ENCODE data around the gene ARHGAP44.

The ARHGAP44 gene

DNA sequence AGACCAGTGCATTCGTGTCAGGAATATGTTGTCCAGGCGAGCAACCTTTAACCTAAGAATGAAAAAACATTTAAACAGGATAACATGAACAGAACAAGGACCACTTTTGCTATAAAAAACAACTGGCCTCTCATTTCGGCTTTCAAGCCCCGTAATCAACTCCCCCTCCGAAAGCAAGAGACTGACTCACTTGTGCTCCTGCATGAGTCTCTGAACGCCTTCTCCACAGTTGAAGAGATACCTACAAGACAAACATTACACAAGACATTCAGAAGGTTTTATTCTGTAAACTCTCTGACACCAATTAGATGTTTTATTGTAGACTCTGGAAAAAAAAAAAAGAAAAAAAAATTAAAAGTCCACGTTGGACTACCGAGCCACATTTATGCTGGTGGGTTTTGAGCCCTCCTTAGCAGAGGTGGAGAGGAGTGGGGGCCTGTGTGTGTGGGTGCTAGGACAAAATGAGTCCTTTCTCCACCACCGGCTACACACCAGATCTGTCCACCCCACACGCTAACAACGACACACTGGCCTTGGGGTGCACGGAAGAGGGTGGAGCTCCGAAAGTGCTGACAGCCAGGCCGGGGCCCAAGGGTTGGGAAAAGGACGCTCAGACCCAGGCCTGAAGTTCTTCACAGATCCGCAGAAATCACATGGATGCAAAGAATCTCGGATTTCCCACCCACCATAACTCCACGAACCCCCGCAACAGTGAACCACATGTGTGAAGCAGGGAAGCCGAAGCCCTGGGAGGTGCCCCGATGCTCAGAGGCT lies 227.8 kb downstream of the ARHGAP44 start:
- Histone ChIP-seq H3K27ac (ENCODE audit: low read length) (no peak overlapping the region), H3K27me3 (ENCODE audit: control insufficient read depth, insufficient read depth, low read length) (no peaks in the 10 kb centered on the region), H3K4me1 (ENCODE audit: control insufficient read depth, low read depth, low read length) (peaks cover 5% of the 10 kb centered on the region), H3K9me3 (ENCODE audit: control insufficient read depth, low read depth, low read length) (no peaks in the 10 kb centered on the region), H3K9ac (ENCODE audit: low read length) (peak overlapping the region; percentile 70), H3K4me3 (ENCODE audit: low read length) (peak overlapping the region; percentile 87), H3K36me3 (ENCODE audit: control insufficient read depth, low read depth, low read length) (peaks cover 42% of the 10 kb centered on the region)

DNA sequence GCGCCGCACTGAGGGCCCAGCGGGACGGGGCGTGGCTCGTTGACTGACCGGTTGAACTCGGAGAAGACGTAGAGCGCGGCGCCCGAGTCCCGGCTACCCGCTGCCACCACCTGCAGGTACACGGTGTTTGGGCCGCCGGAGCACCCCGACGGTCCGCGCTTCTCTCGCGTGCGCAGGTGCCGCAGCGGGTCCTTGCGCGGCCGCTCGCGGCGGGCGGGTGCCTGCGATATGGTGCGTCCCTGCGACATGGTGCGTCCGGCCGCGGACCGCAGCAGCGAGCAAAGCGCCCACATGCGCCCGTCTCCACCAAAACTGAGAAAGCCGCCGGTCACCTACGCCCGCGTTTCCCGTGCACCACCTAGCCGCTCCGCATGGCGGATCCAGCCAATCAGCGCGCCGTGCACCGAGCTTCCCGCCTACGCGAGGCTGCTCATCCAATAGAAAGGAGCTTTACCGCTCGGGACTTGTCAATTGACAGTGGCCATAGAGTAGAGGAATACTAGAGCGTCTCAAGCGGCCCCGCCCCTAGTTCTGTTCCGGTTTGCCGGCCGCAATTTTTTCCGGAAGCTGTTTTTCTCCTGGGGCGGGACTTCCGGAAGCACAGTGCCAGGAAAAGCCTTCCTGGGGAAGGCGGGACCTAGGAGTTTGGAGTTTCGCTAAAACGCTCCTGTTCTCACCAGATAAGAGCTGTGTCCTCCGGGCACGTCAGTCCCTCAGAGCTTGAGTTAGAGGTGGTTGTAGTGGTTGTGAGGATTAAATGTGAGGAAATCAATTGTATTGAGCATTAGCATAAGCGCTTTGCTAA lies 228.6 kb downstream of the ARHGAP44 start, which contains the start of gene ELAC2:
Gene ELAC2 (minus strand): TSS at position 373 of the 805 bp plus-strand sequence. CDS start 80 bp downstream, at position 293.
- H3K9me3 ChIP-seq (ENCODE audit: control insufficient read depth, low read depth, low read length), result no peaks in the 10 kb centered on the region
- H3K27me3 ChIP-seq (ENCODE audit: control insufficient read depth, insufficient read depth, low read length), result no peaks in the 10 kb centered on the region
- H3K9ac ChIP-seq (ENCODE audit: low read length), result peak within 1 kb of the TSS; percentile 70
- H3K4me3 ChIP-seq (ENCODE audit: low read length), result peak within 1 kb of the TSS; percentile 87
- H3K27ac ChIP-seq (ENCODE audit: low read length), result no peak within 1 kb of the TSS
- H3K36me3 ChIP-seq (ENCODE audit: control insufficient read depth, low read depth, low read length), result peaks cover 34% of the 10 kb centered on the region
- H3K4me1 ChIP-seq (ENCODE audit: control insufficient read depth, low read depth, low read length), result peaks cover 5% of the 10 kb centered on the region

DNA sequence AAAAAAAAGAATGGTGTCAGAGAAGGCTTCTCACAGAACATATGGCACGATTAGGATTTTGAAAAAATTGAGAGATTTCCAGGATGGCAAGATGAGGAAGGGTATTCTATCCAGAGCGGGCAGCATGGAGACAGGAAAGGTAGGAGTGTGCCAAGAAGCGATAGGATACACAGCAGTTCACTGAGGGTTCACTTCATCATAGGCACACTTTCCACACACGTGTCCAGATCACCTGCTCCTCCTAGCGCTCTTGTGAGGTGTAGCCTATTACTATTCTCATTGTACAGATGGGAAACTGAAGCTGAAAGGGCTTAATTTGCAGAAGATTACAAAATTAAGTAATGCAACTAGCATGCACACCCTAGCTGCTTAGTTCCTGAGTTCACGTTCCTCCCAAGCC lies 234.7 kb downstream of the ARHGAP44 start:
- Histone ChIP-seq H3K27me3 (ENCODE audit: control insufficient read depth, insufficient read depth, low read length) (no peaks in the 10 kb centered on the region), H3K9me3 (ENCODE audit: control insufficient read depth, low read depth, low read length) (no peaks in the 10 kb centered on the region), H3K9ac (ENCODE audit: low read length) (no peak overlapping the region), H3K36me3 (ENCODE audit: control insufficient read depth, low read depth, low read length) (no peaks in the 10 kb centered on the region), H3K4me3 (ENCODE audit: low read length) (no peak overlapping the region), H3K4me1 (ENCODE audit: control insufficient read depth, low read depth, low read length) (peaks cover 5% of the 10 kb centered on the region), H3K27ac (ENCODE audit: low read length) (no peak overlapping the region)

DNA sequence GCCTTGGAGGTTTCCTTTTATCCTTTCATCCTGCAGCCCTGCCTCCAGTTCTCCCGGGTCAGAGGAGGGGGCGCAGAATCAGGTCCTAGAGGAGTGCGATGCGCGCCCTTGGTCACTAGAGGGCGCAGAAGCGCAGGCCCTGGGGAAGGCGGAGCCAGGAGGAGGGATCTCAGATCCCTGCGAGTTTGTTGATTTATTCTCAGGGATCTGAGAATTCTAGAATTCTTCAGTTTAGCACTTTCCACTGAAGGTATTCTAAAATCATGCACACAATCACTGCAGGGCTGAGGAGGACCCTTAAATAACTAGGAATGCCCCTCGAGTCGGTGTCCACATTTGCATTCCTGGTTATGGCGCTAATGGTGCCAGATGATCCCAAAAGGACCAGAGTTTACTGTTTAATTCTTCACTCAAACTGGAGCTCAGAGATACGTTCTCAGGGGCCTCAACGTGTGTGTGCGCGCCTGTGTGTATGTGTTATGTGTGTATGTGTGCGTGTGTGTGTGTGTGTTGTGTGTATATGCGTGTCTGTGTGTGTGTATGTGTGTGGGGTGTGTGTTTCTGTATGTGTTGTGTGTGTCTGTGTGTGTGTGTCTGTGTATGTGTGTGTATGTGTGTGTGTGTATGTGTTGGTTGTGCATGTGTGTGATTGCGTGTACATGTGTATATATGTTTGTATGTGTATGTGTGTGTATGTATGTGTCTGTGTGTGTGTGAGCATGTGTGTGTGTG lies 235.4 kb downstream of the ARHGAP44 start:
- Histone ChIP-seq H3K9ac (ENCODE audit: low read length) (no peak overlapping the region), H3K4me3 (ENCODE audit: low read length) (no peak overlapping the region), H3K4me1 (ENCODE audit: control insufficient read depth, low read depth, low read length) (peaks cover 5% of the 10 kb centered on the region), H3K9me3 (ENCODE audit: control insufficient read depth, low read depth, low read length) (no peaks in the 10 kb centered on the region), H3K27me3 (ENCODE audit: control insufficient read depth, insufficient read depth, low read length) (no peaks in the 10 kb centered on the region), H3K36me3 (ENCODE audit: control insufficient read depth, low read depth, low read length) (no peaks in the 10 kb centered on the region), H3K27ac (ENCODE audit: low read length) (no peak overlapping the region)

DNA sequence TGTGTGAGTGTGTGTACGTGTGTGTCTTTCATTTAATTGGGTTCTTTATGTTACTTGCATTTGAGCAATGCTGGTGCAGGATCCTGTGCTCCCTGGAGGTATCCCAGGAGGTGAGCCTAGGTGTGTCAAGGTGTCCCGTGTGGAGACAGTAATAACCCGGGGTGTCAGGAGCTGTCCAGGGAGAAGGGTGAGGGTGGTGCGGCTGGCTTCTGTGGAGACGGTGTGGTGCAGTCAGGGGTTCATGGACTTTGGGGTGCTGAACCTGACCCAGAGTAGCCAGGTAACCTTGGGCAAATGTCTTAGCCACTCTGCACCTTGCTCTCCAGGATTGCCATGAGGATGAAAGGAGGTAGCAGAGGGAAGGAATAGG lies 235.9 kb downstream of the ARHGAP44 start:
- peaks cover 5% of the 10 kb centered on the region for H3K4me1 ChIP-seq (ENCODE audit: control insufficient read depth, low read depth, low read length)
- H3K36me3 ChIP-seq (ENCODE audit: control insufficient read depth, low read depth, low read length), result no peaks in the 10 kb centered on the region
- H3K9me3 ChIP-seq (ENCODE audit: control insufficient read depth, low read depth, low read length), result no peaks in the 10 kb centered on the region
- no peaks in the 10 kb centered on the region for H3K27me3 ChIP-seq (ENCODE audit: control insufficient read depth, insufficient read depth, low read length)
- no peak overlapping the region for H3K9ac ChIP-seq (ENCODE audit: low read length)
- no peak overlapping the region for H3K4me3 ChIP-seq (ENCODE audit: low read length)
- H3K27ac ChIP-seq (ENCODE audit: low read length), result no peak overlapping the region

DNA sequence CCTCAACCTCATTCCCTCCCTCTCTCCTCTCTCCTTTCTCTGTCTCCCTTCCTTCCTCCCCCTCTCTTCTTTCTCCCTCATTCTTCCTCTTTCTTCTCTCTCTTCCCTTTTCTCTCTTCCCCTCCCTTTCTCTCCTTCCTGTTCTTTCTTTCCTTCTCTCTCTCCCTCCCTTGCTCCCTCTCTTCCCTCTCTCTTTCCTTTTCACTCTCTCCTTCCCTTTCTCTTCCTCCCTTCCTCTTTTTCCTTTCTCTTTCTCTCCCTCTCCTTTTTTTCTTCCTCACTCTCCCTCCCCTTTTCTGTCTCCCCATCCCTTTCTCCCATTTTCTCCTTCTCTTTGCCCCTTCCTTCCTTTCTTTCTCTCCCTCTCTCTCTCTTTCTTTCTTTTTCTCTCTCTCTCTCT lies 236.4 kb downstream of the ARHGAP44 start:
- Histone ChIP-seq H3K9me3 (ENCODE audit: control insufficient read depth, low read depth, low read length) (no peaks in the 10 kb centered on the region), H3K36me3 (ENCODE audit: control insufficient read depth, low read depth, low read length) (no peaks in the 10 kb centered on the region)

DNA sequence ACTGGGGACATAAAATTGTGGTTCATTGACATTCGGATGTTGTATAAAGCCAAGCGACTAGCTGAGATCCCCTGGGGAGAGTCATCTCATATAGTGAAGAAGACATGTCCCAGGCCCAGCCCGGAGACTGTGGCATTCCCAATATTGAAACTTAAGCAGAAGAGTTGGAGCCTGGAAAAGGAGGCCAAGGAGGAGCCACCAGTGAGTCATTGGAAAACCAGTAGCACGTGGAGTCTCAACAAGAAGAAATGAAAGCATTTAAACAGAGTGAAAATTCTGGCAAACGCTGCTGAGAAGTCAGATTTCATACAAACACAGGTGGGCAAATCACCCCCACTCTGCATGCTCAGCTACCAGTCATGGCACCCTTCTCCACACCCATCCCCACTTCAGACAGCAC lies 237.9 kb downstream of the ARHGAP44 start:
- H3K9me3 ChIP-seq (ENCODE audit: control insufficient read depth, low read depth, low read length), result no peaks in the 10 kb centered on the region
- H3K4me3 ChIP-seq (ENCODE audit: low read length), result no peak overlapping the region
- peaks cover 5% of the 10 kb centered on the region for H3K4me1 ChIP-seq (ENCODE audit: control insufficient read depth, low read depth, low read length)

More for the DNA sequence above, 236.4 kb downstream of the ARHGAP44 start:
- H3K27me3 ChIP-seq (ENCODE audit: control insufficient read depth, insufficient read depth, low read length), result no peaks in the 10 kb centered on the region
- no peak overlapping the region for H3K9ac ChIP-seq (ENCODE audit: low read length)
- H3K4me3 ChIP-seq (ENCODE audit: low read length), result no peak overlapping the region
- H3K4me1 ChIP-seq (ENCODE audit: control insufficient read depth, low read depth, low read length), result peaks cover 5% of the 10 kb centered on the region
- no peak overlapping the region for H3K27ac ChIP-seq (ENCODE audit: low read length)

DNA sequence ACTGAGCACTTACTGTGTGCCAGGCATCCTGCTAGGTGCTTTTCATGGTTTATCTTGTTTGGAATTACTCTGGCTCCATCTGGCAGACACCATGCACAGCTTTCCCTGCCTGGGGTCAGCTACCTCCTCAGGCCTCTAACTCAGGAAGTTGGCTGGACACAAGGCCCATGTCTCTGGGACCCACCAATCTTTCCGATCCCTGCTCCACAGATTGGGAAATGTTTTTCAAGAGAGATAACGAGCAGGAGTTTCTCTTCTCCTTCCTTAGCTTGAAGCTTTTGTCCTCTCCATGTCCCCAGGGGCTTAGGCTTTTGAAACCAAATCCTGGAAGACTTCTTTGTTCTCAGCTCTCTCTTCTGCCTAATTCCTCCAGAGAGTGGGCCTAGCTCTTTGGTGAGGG lies 240.0 kb downstream of the ARHGAP44 start:
- no peak overlapping the region for H3K4me3 ChIP-seq (ENCODE audit: low read length)
- no peaks in the 10 kb centered on the region for H3K9me3 ChIP-seq (ENCODE audit: control insufficient read depth, low read depth, low read length)
- no peaks in the 10 kb centered on the region for H3K36me3 ChIP-seq (ENCODE audit: control insufficient read depth, low read depth, low read length)
- H3K9ac ChIP-seq (ENCODE audit: low read length), result no peak overlapping the region
- H3K4me1 ChIP-seq (ENCODE audit: control insufficient read depth, low read depth, low read length), result peaks cover under 1% of the 10 kb centered on the region
- H3K27me3 ChIP-seq (ENCODE audit: control insufficient read depth, insufficient read depth, low read length), result no peaks in the 10 kb centered on the region
- no peak overlapping the region for H3K27ac ChIP-seq (ENCODE audit: low read length)

More for the DNA sequence above, 237.9 kb downstream of the ARHGAP44 start:
- H3K36me3 ChIP-seq (ENCODE audit: control insufficient read depth, low read depth, low read length), result no peaks in the 10 kb centered on the region
- H3K27me3 ChIP-seq (ENCODE audit: control insufficient read depth, insufficient read depth, low read length), result no peaks in the 10 kb centered on the region
- H3K9ac ChIP-seq (ENCODE audit: low read length), result no peak overlapping the region
- no peak overlapping the region for H3K27ac ChIP-seq (ENCODE audit: low read length)

DNA sequence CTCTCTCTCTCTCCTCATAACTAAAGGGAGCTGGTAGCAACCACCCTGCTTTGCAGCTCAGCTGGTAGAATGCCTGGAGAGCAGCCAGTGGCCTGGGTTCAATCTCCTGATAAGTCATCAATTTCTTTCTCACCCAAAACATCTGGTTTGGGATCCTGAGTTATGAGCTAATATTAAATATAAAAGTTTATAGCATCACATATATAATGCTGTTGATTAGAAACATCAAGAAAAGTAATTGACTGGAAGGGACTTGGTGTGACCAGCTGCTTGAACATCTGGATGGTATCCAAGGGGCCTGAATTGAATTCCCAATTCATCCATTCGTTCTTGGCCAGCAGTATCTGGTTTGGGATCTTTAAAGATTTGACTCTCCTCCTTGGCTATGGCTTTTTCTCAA lies 240.8 kb downstream of the ARHGAP44 start:
- Histone ChIP-seq H3K27me3 (ENCODE audit: control insufficient read depth, insufficient read depth, low read length) (no peaks in the 10 kb centered on the region), H3K27ac (ENCODE audit: low read length) (no peak overlapping the region), H3K36me3 (ENCODE audit: control insufficient read depth, low read depth, low read length) (no peaks in the 10 kb centered on the region), H3K9ac (ENCODE audit: low read length) (no peak overlapping the region), H3K4me1 (ENCODE audit: control insufficient read depth, low read depth, low read length) (no peaks in the 10 kb centered on the region), H3K9me3 (ENCODE audit: control insufficient read depth, low read depth, low read length) (no peaks in the 10 kb centered on the region), H3K4me3 (ENCODE audit: low read length) (no peak overlapping the region)

DNA sequence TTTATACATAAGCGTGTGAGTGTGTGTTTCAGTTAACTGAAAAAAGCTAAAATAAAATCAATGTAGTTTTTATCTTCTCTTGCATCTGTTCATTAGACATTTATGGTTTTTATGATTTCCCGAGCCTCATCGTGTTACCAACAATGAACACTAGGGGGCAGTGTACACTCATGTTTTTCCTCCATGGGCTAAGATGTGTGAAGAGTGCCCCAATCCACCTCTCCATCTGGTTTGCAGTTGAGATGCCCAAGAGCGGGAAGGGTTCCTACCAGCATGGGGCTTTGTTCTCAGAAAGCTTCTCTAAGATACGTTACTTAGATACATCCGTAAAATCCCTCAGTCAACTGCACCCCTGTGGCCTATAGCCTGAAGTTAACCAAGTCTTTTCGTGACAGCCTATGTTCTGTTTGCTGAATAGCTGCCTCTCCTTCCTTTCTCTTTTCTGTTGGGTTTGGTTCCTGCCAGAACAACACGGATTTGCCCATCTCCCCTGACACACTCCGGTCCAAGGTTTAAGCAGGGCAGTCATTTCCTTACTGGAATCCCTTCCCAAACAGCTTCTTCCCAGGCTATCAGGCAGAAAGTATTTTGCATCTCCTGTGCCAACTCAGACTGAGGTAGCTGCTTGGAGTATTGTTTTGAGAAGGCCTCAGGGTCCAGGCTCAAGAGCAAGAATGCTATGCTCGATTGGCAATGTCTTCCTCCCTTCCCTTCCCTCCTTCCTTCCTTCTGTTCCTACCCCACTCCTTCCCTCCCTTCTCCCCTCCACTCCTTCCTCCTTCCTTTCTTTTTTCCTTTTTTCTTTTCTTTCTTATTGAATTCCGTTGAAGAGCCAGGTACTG lies 241.4 kb downstream of the ARHGAP44 start:
- Histone ChIP-seq H3K27ac (ENCODE audit: low read length) (no peak overlapping the region), H3K4me1 (ENCODE audit: control insufficient read depth, low read depth, low read length) (no peaks in the 10 kb centered on the region), H3K9ac (ENCODE audit: low read length) (no peak overlapping the region), H3K36me3 (ENCODE audit: control insufficient read depth, low read depth, low read length) (no peaks in the 10 kb centered on the region), H3K9me3 (ENCODE audit: control insufficient read depth, low read depth, low read length) (no peaks in the 10 kb centered on the region), H3K4me3 (ENCODE audit: low read length) (no peak overlapping the region), H3K27me3 (ENCODE audit: control insufficient read depth, insufficient read depth, low read length) (no peaks in the 10 kb centered on the region)

Measured in iPS-18a (cell line).